Coronary artery (tissue), 2 donors: ENCODE results near the gene B4GALNT4.

Experiments
- DNase-seq: peaks from one replicate; pipeline ENCODE4 v3.0.0-alpha.2; 2017; ENCODE audit warnings: low spot score
- H3K27ac ChIP-seq, 2 donors: fragments of 200-600 bp; sonication (generic); one replicate each; pipeline ENCODE4 v1.5.1; 2016 to 2019
- H3K4me3 ChIP-seq: fragments of 200-600 bp; sonication (generic); 2 replicates; pipeline ENCODE4 v1.5.1; 2016; ENCODE audit warnings: mild to moderate bottlenecking, moderate library complexity
- TF ChIP-seq, protein P1 (sequence below): fragments of 200-600 bp; sonication (generic); IDR thresholded peaks from one replicate; pipeline ENCODE4 v1.5.1; 2019; ENCODE audit warnings: antibody characterized with exemption

The B4GALNT4 gene

DNA sequence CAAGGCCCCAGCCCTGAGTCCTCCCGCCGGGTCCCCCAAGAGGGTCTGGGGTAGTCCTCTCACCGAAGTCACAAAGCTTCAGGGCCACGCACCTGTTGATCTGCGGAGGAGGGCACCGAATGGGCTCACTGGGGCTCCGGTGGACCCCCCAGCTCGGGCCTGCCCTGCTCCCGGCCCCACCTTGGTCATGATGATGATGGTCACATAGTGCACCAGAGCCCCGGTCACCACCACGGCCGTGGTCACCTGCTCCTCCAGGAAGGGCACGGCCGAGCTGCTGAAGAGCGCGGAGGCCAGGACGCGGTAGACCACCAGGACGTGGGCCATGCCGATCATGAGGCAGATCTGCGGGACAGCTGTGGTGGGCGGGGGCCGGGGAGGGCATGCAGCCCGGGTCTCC, 59.0 kb downstream of the B4GALNT4 start:
- no peak for DNase-seq

DNA sequence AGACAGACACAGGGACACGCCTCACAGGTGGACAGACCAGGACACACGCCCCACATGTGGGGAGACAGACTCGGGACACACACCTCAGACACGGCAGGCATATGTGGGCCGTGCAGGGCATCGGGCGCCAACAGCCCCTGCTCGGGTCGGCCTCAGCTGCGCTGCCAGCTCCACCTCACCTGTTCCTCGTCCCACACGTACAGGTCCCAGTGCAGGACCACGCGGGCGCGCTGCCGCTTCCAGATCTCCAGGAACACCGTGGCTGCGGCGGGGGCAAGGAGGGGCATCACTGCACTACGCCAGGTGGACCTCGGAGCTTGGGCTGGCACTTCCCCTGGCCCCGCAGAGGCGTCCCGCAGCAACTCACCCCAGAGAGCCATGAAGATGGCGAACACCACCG, 60.1 kb downstream of the B4GALNT4 start:
- no peak for DNase-seq
- Histone ChIP-seq H3K27ac (no peak overlapping the region), H3K4me3 (no peak overlapping the region)
- TF ChIP-seq, protein P1, sequence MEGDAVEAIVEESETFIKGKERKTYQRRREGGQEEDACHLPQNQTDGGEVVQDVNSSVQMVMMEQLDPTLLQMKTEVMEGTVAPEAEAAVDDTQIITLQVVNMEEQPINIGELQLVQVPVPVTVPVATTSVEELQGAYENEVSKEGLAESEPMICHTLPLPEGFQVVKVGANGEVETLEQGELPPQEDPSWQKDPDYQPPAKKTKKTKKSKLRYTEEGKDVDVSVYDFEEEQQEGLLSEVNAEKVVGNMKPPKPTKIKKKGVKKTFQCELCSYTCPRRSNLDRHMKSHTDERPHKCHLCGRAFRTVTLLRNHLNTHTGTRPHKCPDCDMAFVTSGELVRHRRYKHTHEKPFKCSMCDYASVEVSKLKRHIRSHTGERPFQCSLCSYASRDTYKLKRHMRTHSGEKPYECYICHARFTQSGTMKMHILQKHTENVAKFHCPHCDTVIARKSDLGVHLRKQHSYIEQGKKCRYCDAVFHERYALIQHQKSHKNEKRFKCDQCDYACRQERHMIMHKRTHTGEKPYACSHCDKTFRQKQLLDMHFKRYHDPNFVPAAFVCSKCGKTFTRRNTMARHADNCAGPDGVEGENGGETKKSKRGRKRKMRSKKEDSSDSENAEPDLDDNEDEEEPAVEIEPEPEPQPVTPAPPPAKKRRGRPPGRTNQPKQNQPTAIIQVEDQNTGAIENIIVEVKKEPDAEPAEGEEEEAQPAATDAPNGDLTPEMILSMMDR = no peak

More for the DNA sequence above, 59.0 kb downstream of the B4GALNT4 start:
- H3K4me3 ChIP-seq = no peak overlapping the region
- TF ChIP-seq, protein P1 = no peak
- H3K27ac ChIP-seq = no peak overlapping the region

DNA sequence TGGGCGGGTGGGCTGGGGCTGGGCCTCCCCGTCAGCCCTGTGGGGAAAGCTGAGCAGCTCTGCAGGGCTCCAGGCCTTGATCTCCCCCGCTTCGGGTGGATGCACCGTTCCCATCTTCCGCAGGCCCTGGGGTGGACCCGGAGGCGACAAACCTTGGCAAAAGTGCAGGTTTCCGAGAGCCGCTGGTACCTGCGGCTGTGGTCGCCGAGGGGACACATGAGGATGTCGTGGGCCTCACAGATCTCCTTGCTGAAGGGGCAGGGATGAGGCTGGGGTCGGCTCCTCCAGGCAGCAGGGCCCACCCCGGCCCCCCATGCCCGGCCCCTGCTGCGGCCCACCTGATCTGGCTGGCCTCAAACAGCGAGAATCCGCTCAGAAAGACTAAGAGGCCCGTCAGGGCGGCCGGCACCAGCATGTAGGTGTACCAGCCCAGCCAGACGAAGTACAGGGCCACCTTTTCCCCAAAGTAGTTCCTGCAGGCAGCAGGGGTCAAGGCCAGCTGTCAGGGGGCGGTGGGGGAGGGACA, 60.7 kb downstream of the B4GALNT4 start:
- no peak overlapping the region for H3K27ac ChIP-seq
- no peak overlapping the region for H3K4me3 ChIP-seq
- DNase-seq = no peak
- TF ChIP-seq, protein P1 = no peak
